HG03135 (cell line): ENCODE measurements around the gene OAS3.
"Not testable (repeated sequence)": the region's sequence is repeated elsewhere in the genome, so short reads cannot be mapped to it uniquely, and the experiment has no call there.

ENCODE experiments used
- ATAC-seq: cut with Tn5 transposase; IDR thresholded peaks from one replicate; pipeline ENCODE4 v1.9.1; 2021; ENCODE audit warnings: mild to moderate bottlenecking, moderate library complexity; ENCODE audit not compliant: unreplicated experiment

Gene OAS3, protein sequence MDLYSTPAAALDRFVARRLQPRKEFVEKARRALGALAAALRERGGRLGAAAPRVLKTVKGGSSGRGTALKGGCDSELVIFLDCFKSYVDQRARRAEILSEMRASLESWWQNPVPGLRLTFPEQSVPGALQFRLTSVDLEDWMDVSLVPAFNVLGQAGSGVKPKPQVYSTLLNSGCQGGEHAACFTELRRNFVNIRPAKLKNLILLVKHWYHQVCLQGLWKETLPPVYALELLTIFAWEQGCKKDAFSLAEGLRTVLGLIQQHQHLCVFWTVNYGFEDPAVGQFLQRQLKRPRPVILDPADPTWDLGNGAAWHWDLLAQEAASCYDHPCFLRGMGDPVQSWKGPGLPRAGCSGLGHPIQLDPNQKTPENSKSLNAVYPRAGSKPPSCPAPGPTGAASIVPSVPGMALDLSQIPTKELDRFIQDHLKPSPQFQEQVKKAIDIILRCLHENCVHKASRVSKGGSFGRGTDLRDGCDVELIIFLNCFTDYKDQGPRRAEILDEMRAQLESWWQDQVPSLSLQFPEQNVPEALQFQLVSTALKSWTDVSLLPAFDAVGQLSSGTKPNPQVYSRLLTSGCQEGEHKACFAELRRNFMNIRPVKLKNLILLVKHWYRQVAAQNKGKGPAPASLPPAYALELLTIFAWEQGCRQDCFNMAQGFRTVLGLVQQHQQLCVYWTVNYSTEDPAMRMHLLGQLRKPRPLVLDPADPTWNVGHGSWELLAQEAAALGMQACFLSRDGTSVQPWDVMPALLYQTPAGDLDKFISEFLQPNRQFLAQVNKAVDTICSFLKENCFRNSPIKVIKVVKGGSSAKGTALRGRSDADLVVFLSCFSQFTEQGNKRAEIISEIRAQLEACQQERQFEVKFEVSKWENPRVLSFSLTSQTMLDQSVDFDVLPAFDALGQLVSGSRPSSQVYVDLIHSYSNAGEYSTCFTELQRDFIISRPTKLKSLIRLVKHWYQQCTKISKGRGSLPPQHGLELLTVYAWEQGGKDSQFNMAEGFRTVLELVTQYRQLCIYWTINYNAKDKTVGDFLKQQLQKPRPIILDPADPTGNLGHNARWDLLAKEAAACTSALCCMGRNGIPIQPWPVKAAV

DNA sequence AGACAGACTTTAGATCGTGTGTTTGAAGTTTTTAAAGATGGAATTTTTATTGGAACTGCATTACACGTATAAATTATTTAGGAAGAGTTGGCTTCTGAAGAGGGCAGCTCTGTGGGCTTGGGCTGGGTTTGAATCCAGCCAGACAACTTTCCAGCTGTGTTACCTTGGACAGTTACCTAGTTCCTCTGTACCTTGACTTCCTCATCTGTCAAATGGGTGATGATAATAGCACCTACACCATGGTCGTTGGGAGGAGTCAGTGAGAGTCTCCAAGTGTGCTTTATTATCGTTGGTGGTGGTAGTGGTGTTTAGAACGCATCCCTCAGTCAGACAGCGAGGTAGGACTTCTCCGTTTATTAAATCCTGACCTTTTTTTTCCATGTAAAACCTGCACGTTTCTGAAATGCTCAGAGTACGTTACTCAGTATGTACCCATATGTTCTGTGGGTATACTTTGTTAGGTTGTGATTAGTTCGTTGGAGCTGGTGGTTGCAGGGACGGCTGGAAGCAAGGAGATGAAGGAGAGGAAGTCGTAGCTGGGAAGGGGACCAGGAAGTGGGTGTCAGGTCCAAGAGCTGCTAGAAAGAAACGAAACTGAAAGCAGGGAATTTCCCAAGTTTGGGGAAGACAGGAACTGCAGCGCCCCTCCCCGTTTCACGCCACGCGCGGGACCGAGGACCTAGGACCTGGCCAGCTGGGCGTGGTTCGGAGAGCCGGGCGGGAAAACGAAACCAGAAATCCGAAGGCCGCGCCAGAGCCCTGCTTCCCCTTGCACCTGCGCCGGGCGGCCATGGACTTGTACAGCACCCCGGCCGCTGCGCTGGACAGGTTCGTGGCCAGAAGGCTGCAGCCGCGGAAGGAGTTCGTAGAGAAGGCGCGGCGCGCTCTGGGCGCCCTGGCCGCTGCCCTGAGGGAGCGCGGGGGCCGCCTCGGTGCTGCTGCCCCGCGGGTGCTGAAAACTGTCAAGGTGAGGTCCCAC, at the start of gene OAS3:
TSS of gene OAS3 (plus strand) at position 734 of the 979 bp plus-strand sequence. CDS start at position 791, 57 bp downstream.
- no peak for ATAC-seq

DNA sequence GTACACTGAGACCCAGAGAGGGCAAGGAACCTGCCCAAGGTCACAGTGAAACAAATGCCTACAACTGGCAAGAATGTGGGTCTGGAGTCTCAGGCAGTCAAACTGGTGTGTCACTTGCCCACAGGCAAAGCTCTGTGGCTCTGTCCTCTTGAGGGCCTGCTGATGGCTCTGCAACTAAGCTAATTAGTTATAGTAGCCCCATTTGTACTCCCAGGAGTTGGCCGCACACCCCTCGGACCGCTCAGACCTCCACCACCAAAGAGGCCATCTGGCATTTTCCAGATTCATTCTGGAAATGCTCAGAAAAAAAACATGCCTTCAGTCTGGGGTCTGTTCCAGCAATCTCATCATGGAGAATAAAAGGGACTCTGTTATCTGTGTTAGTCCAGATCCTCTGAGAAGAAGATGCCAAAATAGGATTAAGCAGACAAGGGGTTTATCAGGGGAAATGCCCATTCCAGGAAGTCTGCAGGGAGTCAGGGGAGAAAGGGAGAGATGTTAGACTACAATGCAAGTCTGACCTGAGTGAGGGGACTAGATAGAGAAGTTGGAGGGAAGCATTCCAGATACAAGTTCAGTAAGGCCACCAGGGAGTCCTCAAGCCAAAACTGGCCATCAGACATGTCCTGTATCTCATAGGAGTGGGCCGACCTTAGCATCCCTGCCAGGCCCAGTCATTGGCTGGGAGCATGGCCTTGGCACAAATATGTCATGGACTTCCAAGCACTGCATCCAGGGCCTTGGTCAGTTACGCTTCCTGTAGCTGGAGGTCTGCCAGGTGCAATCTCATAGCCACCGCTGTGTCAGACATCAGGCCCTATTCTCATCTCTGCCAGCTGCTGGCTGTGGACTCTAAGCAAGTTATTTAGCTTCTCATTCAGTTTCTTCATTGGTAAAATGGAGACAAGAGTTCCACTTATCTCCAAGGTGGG, 46.9 kb upstream of the OAS3 start:
- ATAC-seq: no peak

DNA sequence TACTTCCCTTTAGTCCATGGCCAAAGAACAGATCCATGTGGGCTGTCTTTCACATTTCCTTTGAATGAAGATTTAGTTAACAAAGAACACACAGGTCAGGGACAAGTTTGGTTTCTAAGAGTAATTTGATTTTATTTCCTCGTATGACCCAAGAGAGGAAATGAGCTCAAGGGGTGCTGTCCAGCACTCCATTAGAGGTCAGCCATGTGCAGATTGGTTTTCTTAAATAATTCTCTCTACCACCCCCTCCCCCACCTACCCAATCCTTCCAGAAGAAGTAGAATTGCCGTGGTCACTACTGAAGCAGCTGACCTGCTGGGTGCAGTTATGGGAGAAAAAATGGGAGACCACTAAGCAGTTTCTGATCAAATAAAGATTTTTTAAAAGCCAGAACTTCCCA, 45.4 kb upstream of the OAS3 start:
- no peak for ATAC-seq

DNA sequence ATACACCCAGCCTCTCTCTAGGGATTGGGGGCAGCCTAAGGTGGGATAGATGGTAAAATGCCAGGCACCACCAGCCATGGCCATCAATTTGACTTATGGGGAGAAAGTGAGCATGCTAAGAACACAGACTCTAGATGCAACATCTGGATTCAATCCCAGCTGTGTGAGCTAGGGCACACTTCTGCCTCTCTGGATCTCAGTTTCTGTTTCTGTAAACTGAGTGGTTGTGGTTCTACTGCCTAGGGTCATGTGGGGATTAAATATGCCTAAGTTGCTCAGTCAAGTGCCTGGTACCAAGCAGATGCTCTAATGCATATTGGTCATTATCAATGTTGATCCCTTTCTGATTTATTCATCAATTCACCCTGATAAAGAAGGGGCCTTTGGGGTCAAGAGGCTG, 44.1 kb upstream of the OAS3 start:
- ATAC-seq: no peak

DNA sequence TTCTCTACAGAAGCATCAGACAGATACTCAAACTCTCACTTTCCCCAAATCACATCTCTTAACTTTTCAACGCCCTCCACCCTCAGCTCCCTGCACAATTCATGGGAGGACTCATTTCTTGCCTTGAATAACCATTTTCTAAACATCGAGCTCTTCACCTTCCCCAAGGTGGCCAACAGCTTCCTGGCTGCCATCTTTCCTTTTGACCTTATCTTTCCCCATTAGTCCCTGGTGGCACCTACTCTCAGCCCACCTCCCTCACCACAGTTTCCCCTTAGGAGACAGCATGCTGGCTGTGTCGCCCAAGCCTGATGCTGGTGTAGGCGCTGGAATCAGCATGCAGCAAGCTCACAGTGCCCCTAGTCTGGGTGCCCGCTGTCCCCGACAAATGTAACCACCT, 39.9 kb upstream of the OAS3 start:
- no peak for ATAC-seq

DNA sequence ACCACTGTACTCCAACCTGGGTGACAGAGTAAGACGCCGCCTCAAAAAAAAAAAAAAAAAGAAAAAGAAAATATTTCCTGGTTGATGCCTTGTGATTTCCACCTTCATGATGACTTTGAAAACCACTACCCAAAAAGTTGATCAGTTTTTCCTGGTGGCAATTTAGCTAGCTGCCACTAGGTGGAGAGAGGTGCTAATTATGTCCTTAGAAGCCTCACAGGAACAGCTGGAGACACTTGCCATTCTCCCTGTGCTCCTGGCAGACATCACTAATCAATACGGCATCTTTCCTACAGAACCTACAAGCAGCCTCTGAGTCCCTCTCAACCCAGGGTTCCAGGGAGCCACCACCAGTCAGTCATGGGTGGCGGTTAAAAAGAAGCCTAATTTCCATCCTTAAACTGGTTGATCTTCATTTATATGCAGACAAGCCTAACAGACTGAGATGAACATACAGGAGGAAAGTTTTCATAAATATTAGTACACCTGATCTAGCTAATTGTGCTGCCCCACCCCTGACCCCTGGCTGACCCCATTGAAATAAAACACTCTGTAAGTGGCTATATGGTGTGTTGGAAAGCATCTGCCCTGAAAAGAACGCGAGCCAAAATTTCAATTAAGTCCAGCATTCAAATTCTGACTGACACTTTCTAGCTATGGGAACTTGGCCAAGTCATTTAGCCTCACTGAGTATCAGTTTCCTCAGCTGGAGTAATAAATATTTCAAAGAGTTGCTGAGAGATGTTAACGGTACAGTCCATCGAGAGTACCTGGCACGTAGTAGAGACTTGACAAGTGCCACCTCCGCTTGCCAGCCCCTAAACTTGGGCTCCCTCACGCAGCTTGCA, 37.8 kb upstream of the OAS3 start:
- ATAC-seq: no peak

DNA sequence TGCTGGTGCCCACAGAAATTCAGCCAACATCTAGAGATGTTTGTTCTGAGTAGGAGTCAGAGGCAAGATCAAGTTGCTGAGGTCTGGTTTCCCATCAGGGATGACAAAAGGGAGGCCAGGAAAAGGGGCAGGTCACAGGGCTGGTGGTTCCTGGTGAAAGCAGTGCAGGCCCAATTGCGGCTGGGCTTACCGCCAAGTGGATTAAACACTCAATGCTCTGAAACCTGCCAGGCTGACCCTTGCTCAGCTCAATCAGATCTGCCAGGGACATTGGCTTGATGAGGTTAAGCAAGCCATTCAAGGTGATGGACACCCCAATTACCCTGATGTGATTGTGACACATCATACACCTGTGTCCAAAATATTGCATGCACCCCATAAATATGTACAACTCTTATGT, 37.0 kb upstream of the OAS3 start:
- no peak for ATAC-seq

DNA sequence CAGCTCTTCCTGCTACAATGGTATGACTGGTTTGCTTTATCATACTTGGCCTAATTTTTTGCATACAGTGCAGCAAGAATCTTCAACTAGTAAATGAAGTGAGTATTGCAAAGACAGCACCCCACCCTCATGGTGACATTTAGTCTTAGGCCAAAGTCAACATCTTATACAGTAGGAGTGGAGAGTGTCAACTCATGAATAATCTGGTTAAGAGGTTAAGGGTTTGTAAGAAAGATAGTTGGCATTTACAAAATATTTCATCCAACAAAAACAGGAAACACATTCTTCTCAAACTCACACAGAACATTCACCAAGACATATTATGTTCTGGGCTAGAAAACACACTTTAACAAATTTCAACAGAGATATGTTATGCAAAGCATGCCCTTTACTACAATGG, 33.7 kb upstream of the OAS3 start:
- ATAC-seq: no peak

DNA sequence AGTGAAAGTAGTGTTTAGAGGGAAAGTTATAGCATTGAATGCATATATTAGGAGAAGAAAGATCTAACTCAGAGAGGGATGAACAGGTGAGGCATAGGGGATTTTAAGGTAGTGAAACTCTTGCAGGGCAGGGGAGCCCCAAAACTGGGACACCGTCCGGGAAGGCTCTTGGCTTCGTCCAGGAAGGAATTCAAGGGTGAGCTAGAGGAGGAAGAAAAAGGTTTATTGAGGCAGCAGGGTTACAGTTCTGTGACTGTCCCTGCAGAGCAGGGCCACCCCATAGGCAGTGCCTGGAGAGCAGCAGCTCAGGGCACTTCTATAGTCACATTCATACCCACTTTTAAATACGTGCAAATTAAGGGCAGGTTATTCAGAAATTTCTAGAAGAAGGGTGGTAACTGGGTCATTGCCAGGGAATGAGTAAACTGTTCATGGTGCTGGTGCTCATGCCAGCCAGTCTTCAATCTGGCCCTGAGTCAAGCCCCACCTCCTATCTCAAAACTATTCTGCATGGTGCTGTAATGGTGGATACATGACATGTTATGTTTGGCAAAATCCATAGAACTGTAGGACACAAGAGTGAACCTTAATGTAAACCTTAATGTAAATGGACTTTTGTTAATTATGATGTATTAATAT, 32.7 kb upstream of the OAS3 start:
- no peak for ATAC-seq

DNA sequence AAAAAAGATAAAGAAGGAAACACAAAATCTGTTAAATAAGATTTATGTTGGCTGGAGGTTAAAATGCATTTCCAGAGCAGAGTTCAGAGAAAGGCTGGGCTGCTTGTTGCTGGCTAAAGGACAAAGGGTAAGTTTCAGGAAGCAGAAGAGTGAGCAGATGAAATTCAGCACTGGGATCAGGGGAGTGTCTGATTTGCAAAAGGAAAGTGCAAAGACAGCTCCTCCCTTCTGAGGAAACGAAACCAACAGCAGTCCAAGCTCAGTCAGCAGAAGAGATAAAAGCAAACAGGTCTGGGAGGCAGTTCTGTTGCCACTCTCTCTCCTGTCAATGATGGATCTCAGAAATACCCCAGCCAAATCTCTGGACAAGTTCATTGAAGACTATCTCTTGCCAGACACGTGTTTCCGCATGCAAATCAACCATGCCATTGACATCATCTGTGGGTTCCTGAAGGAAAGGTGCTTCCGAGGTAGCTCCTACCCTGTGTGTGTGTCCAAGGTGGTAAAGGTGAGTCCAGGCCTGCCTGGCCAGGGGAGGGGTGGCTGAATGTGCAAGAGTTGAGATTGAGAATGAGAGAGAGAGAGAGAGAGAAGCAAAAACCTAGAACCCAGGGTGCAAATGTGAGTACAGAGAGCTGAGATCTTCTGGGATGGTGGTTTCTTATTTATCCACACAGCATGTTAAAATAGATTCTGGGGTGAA, 31.4 kb upstream of the OAS3 start, which contains the start of gene OAS1:
TSS of gene OAS1 (plus strand) at position 251 of the 703 bp plus-strand sequence. CDS start at position 329, 78 bp downstream.
- peak; percentile 70 for ATAC-seq

DNA sequence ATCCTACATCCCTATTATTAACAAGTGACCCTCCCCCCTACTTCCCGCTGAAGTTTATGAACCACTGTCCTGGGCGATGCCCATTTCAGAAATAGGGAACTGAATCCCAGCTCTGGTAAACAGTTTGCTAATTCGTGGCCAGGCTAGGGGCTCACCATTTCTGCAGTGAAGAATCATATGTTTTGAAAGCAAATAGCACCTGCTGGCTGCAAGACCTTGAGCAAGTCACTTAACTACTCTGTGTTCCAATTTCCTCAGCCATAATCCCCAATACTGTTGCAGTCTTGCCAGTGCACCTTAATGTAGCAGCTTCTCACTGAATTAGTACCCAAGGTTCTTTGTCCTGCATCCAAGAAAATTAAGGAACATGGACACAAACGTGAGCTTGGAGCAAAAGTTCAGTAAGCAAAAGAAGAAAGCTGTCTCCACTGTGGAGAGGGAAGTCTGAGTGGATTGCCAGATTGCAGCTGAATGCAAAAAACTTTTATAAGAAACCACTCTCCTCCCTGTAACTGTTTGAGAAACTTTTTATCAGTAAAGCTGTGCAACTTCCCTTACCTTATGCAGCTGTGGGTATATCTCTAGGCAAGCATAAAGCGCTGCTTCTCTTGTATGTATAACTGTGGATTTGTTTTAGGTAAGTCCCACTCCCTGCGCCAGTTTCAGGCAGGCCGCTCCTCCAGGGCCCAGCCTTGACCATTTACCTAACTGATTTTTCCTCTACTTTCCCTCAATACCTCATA, 30.7 kb upstream of the OAS3 start:
- ATAC-seq: peak; percentile 46

DNA sequence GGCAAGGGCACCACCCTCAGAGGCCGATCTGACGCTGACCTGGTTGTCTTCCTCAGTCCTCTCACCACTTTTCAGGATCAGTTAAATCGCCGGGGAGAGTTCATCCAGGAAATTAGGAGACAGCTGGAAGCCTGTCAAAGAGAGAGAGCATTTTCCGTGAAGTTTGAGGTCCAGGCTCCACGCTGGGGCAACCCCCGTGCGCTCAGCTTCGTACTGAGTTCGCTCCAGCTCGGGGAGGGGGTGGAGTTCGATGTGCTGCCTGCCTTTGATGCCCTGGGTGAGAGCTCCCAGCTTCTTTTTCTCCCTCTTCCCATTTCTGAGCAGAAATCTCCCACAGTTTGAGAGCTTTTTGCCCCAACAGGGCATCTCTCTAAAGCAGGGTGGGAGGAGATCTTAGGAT, 29.7 kb upstream of the OAS3 start:
- ATAC-seq: no peak

DNA sequence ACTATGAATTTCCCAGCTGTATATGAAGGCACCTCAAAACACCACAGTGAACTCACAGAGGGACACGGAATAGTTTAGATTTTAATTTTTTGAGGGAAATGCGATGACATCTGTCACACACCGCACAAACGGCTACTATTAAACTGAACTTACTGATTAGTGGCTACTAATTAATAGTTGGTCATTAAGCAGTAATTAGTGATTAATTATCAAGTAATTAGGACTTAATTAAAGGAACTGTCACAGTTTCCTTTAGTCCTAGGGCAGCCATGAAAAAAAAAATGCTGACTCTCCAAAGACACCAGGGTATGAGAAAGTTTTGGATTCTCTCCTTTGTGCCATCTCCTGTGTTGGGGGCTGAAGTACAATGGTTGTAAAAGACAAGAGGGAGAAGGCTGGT, 28.6 kb upstream of the OAS3 start:
- ATAC-seq: no peak

DNA sequence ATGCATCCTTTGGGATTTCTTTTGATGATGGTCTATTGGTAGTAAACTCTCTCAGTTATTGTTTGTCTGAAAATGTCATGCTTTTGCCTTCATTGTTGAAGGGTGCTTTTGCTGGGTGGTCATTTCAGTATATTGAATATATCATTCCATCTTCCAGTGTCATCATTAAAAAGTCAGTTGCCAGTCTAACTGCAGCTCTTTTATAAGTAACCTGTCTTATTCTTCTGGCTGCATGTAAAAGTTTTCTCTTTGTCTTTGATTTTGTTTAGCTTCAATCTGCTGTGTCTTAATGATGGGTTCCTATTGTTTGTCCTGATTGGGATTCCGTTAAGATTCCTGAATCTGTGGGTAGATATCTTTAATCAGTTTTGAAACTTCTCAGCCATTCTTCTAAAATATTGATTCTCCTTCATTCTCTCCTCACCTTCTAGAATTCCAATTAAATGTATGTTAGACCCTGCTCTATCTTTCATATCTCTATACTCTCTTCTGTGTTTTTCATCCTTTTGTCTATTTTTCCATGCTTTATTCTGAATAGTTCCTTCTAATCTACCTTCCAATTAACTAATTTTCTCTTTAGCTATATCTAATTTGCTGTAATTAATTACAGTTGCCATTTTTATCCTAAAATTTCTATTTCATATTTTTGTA, 25.1 kb upstream of the OAS3 start:
- no peak for ATAC-seq

DNA sequence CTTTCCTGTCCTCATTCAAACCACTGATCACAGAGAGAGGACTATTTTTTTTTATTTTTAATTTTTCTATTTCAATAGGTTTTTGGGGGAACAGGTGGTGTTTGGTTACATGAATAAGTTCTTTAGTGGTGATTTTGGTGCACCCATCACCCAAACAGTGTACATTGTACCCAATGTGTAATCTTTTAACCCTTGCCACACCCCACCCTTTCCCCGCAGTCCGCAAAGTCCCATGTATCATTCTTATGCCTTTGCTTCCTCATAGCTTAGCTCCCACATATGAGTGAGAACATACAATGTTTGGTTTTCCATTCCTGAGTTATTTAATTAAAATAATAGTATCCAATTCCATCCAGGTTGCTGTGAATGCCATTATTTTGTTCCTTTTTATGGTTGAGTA, 24.4 kb upstream of the OAS3 start:
- not testable (repeated sequence) for ATAC-seq

DNA sequence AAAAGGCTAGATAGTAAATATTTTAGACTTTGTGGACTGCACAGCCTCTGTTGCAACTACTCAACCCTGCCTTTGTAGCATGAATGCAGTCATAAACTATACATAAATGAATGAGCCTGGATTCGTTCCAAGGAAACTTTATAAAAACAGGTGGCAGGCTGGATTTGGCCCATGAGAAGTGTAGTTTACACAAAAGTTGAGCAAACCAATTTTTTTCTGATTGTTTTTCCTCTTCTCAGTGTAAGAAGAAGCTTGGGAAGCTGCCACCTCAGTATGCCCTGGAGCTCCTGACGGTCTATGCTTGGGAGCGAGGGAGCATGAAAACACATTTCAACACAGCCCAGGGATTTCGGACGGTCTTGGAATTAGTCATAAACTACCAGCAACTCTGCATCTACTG, 22.0 kb upstream of the OAS3 start:
- ATAC-seq: no peak
